Uterus (tissue), 2 donors: ENCODE results near the gene THEMIS.

ENCODE experiments used
- POLR2A ChIP-seq, 2 donors: fragments of 450-650 bp; IDR thresholded peaks; one replicate each; pipeline ENCODE4 v1.6.1; 2016; ENCODE audit warnings: antibody characterized with exemption in 2 of 2, mild to moderate bottlenecking in 1 of 2, moderate library complexity in 1 of 2
- TF ChIP-seq, protein P1 (sequence below), 4 experiments: fragments of 200-600 bp in 2 of 4; fragments of 450-650 bp in 2 of 4; sonication (generic) in 2 of 4; IDR thresholded peaks; one replicate each; pipeline ENCODE4 v1.5.1; 2016 to 2019; ENCODE audit warnings: antibody characterized with exemption in 4 of 4, mild to moderate bottlenecking in 2 of 4, moderate library complexity in 1 of 4

DNA sequence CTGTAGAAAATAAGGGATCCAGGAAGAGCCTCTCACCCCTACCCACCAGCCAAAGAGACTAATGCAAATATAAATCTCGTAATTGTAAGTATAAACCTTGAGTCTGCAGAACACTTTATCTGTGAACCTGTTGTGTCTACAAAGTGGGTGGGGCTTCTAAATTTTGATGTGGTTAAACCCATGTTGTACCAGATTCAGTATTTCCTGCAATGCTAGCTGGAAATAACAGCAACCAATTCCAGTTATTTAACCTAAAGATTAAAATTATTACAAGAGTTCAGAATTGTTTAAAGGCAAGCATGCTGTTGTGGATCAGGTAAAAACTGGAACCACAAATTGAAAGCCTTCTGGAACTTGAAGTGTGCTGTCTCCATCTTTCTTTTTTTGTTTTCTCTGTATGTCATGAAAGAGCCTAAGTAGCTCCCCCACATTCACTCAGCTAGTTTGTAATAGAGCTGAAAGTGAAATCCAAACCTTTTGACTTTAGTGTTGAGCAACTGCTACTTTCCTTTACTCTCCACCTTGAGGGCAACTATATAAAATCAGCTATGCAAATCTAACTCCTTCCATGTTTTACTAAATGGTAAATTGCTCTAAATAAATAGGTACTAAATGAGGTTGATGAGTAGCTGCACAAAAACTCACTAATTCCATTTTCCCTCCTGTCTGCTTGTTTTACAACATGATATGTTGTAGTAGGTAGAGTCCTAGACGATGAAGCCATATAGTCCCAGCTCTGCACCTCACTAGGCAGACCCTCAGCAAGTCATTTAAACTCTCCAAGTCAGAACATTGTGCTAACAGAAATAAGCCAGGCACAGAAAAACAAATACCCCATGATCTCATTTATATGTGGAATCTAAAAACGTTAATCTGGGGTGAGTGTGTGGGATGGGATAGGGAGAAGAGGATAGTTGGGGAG lies 17.9 kb upstream of the THEMIS start:
- TF ChIP-seq, protein P1, sequence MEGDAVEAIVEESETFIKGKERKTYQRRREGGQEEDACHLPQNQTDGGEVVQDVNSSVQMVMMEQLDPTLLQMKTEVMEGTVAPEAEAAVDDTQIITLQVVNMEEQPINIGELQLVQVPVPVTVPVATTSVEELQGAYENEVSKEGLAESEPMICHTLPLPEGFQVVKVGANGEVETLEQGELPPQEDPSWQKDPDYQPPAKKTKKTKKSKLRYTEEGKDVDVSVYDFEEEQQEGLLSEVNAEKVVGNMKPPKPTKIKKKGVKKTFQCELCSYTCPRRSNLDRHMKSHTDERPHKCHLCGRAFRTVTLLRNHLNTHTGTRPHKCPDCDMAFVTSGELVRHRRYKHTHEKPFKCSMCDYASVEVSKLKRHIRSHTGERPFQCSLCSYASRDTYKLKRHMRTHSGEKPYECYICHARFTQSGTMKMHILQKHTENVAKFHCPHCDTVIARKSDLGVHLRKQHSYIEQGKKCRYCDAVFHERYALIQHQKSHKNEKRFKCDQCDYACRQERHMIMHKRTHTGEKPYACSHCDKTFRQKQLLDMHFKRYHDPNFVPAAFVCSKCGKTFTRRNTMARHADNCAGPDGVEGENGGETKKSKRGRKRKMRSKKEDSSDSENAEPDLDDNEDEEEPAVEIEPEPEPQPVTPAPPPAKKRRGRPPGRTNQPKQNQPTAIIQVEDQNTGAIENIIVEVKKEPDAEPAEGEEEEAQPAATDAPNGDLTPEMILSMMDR (IDR thresholded peaks at IDR 0.05) = no peak
- no peak for TF ChIP-seq POLR2A (IDR thresholded peaks at IDR 0.05)
